HepG2 (cell line): ENCODE results near the gene KLHL33. TPM values are rescaled to one million over a fixed set of nuclear protein-coding genes. Genes with fewer than 3 reads are reported as not detected.

Experiments
- CBX1 ChIP-seq: IDR thresholded peaks from one replicate; pipeline ENCODE4 v1.6.1; 2016; ENCODE audit warnings: antibody characterized with exemption, low read depth
- CEBPB ChIP-seq: IDR thresholded peaks from 2 replicates; pipeline ENCODE4 v1.6.1; 2011; ENCODE audit warnings: low read depth, low read length, improper control_type of control experiment, borderline replicate concordance
- HCFC1 ChIP-seq: fragments of 150-350 bp; IDR thresholded peaks from 2 replicates; pipeline ENCODE4 v1.6.1; 2014; ENCODE audit warnings: low read depth, low read length
- KDM5B ChIP-seq: sonication (generic); formaldehyde crosslinking; IDR thresholded peaks from 2 replicates; pipeline ENCODE4 v1.4.0; 2020; ENCODE audit warnings: missing genetic modification reagents, mild to moderate bottlenecking, borderline replicate concordance
- KLF13 ChIP-seq: sonication (generic); formaldehyde crosslinking; IDR thresholded peaks from 2 replicates; pipeline ENCODE4 v1.4.0; 2020; ENCODE audit warnings: mild to moderate bottlenecking, missing genetic modification reagents
- RCOR2 ChIP-seq: IDR thresholded peaks from 2 replicates; pipeline ENCODE4 v1.6.1; 2016; ENCODE audit warnings: missing biosample characterization, missing genetic modification reagents
- REXO4 ChIP-seq: sonication (generic); formaldehyde crosslinking; IDR thresholded peaks from 2 replicates; pipeline ENCODE4 v1.8.0; 2022; ENCODE audit warnings: missing genetic modification reagents, mild to moderate bottlenecking, borderline replicate concordance
- SNAPC2 ChIP-seq: sonication (generic); formaldehyde crosslinking; IDR thresholded peaks from 2 replicates; pipeline ENCODE4 v1.8.1; 2022; ENCODE audit warnings: mild to moderate bottlenecking, missing genetic modification reagents
- SPEN ChIP-seq: sonication (generic); formaldehyde crosslinking; IDR thresholded peaks from 2 replicates; pipeline ENCODE4 v1.5.1; 2020; ENCODE audit warnings: low read depth, mild to moderate bottlenecking, missing genetic modification reagents
- YEATS2 ChIP-seq: sonication (generic); formaldehyde crosslinking; IDR thresholded peaks from 2 replicates; pipeline ENCODE4 v1.4.0; 2020; ENCODE audit warnings: missing genetic modification reagents, borderline replicate concordance
- ZBTB7B ChIP-seq: sonication (generic); formaldehyde crosslinking; IDR thresholded peaks from 2 replicates; pipeline ENCODE4 v1.4.0; 2020; ENCODE audit warnings: missing genetic modification reagents
- ZKSCAN5 ChIP-seq: sonication (generic); formaldehyde crosslinking; IDR thresholded peaks from 2 replicates; pipeline ENCODE4 v1.5.1; 2020; ENCODE audit warnings: mild to moderate bottlenecking, missing genetic modification reagents
- ZNF337 ChIP-seq: sonication (generic); formaldehyde crosslinking; IDR thresholded peaks from 2 replicates; pipeline ENCODE4 v1.5.1; 2020; ENCODE audit warnings: missing genetic modification reagents, low read depth, mild to moderate bottlenecking, borderline replicate concordance
- ZNF451 ChIP-seq: sonication (generic); formaldehyde crosslinking; IDR thresholded peaks from 2 replicates; pipeline ENCODE4 v1.5.0; 2020; ENCODE audit warnings: mild to moderate bottlenecking, missing genetic modification reagents
- ZNF501 ChIP-seq: sonication (generic); formaldehyde crosslinking; IDR thresholded peaks from 2 replicates; pipeline ENCODE4 v1.5.1; 2020; ENCODE audit warnings: mild to moderate bottlenecking, moderate library complexity, missing genetic modification reagents
- ZNF547 ChIP-seq: sonication (generic); formaldehyde crosslinking; IDR thresholded peaks from 2 replicates; pipeline ENCODE4 v1.5.1; 2020; ENCODE audit warnings: mild to moderate bottlenecking, missing genetic modification reagents
- ZSCAN12 ChIP-seq: sonication (generic); formaldehyde crosslinking; IDR thresholded peaks from 2 replicates; pipeline ENCODE4 v1.9.0; 2021; ENCODE audit warnings: mild to moderate bottlenecking, missing genetic modification reagents
- polyA plus RNA-seq, 8 experiments: library from polyadenylated mRNA; depleted of rRNA in 3 of 8; stranded (reverse) in 7 of 8; unstranded in 1 of 8; fragments of >200 nt; fragmentation: Illumina TruSeq in 4 of 8; extraction: Trizol in 4 of 8; gene quantifications; 2 replicates each; pipeline versions ENCODE4 v1.2.1 to v1.2.3, GENCODE V29; 2011 to 2016; ENCODE audit warnings: low read depth in 4 of 8, missing spikeins in 1 of 8, mixed read lengths in 1 of 8; ENCODE audit not compliant: insufficient read depth in 1 of 8
- total RNA-seq, 5 experiments: library from RNA; depleted of rRNA; stranded (reverse); fragments of >200 nt; fragmentation: Illumina TruSeq; extraction: Trizol; gene quantifications; 2 replicates each; pipeline ENCODE4 v1.2.3, GENCODE V29; 2016; ENCODE audit warnings: low read depth in 1 of 5
- TF ChIP-seq, protein P1 (sequence below): sonication (generic); formaldehyde crosslinking; IDR thresholded peaks from 2 replicates; pipeline ENCODE4; 2020; ENCODE audit warnings: missing genetic modification reagents, mild to moderate bottlenecking, borderline replicate concordance
- TF ChIP-seq, protein P2 (sequence below): sonication (generic); formaldehyde crosslinking; IDR thresholded peaks from 2 replicates; pipeline ENCODE4 v1.4.0; 2020; ENCODE audit warnings: missing genetic modification reagents; ENCODE audit errors: not compliant biosample characterization
- TF ChIP-seq, protein P3 (sequence below): sonication (generic); formaldehyde crosslinking; IDR thresholded peaks from 2 replicates; pipeline ENCODE4 v1.5.0; 2020; ENCODE audit warnings: mild to moderate bottlenecking, missing genetic modification reagents, borderline replicate concordance
- TF ChIP-seq, protein P4 (sequence below): sonication (generic); formaldehyde crosslinking; IDR thresholded peaks from 2 replicates; pipeline ENCODE4 v1.5.0; 2020; ENCODE audit warnings: mild to moderate bottlenecking, missing genetic modification reagents, borderline replicate concordance

Gene KLHL33
- total and polyA plus RNA-seq, 2 of the 13 experiments (the other 11 are each of a cell fraction or from before 2014, with no cell fraction given) = not detected

DNA sequence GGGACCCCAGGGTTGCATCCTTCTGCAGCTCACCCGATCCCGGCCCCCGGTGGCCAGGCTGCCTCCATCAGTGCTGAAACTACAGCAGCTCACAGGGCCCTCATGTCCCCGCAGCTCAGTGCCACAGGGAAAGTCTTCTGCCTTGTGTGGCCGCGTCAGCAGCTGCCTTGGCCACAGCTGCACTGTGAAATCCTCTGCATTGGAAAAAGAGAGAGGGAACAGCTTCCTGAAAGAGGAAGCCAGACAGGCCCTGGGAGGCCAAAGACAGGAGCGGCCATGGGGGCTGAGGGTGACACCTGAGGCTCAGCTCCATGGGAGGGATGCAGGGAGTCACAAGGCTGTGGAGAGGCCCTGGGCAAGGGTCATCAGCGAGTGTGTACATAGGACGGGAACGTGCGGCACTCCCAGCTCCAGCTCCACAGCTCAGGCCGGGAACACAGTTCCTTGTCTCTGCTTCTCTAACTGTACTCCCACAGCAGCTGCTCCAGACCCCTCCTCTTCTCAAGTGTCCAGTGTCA lies 59.8 kb downstream of the KLHL33 start (continued):
- TF ChIP-seq REXO4 (CRISPR knock-in tag) = no peak
- TF ChIP-seq RCOR2 (CRISPR knock-in tag) = peak; percentile 41; the same call in 1 of the 2 replicates
- TF ChIP-seq, protein P1, sequence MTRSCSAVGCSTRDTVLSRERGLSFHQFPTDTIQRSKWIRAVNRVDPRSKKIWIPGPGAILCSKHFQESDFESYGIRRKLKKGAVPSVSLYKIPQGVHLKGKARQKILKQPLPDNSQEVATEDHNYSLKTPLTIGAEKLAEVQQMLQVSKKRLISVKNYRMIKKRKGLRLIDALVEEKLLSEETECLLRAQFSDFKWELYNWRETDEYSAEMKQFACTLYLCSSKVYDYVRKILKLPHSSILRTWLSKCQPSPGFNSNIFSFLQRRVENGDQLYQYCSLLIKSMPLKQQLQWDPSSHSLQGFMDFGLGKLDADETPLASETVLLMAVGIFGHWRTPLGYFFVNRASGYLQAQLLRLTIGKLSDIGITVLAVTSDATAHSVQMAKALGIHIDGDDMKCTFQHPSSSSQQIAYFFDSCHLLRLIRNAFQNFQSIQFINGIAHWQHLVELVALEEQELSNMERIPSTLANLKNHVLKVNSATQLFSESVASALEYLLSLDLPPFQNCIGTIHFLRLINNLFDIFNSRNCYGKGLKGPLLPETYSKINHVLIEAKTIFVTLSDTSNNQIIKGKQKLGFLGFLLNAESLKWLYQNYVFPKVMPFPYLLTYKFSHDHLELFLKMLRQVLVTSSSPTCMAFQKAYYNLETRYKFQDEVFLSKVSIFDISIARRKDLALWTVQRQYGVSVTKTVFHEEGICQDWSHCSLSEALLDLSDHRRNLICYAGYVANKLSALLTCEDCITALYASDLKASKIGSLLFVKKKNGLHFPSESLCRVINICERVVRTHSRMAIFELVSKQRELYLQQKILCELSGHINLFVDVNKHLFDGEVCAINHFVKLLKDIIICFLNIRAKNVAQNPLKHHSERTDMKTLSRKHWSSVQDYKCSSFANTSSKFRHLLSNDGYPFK (CRISPR knock-in tag) = no peak; the same call in 1 of the 2 replicates
- no peak for TF ChIP-seq KLF13 (CRISPR knock-in tag)
- TF ChIP-seq SNAPC2 (CRISPR knock-in tag) = no peak
- TF ChIP-seq ZNF501 = peak; percentile 51
- TF ChIP-seq, protein P2, sequence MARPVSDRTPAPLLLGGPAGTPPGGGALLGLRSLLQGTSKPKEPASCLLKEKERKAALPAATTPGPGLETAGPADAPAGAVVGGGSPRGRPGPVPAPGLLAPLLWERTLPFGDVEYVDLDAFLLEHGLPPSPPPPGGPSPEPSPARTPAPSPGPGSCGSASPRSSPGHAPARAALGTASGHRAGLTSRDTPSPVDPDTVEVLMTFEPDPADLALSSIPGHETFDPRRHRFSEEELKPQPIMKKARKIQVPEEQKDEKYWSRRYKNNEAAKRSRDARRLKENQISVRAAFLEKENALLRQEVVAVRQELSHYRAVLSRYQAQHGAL = no peak
- peak; percentile 45; the same call in 1 of the 2 replicates for TF ChIP-seq YEATS2 (CRISPR knock-in tag)
- TF ChIP-seq CBX1 = peak; percentile 73
- TF ChIP-seq, protein P3, sequence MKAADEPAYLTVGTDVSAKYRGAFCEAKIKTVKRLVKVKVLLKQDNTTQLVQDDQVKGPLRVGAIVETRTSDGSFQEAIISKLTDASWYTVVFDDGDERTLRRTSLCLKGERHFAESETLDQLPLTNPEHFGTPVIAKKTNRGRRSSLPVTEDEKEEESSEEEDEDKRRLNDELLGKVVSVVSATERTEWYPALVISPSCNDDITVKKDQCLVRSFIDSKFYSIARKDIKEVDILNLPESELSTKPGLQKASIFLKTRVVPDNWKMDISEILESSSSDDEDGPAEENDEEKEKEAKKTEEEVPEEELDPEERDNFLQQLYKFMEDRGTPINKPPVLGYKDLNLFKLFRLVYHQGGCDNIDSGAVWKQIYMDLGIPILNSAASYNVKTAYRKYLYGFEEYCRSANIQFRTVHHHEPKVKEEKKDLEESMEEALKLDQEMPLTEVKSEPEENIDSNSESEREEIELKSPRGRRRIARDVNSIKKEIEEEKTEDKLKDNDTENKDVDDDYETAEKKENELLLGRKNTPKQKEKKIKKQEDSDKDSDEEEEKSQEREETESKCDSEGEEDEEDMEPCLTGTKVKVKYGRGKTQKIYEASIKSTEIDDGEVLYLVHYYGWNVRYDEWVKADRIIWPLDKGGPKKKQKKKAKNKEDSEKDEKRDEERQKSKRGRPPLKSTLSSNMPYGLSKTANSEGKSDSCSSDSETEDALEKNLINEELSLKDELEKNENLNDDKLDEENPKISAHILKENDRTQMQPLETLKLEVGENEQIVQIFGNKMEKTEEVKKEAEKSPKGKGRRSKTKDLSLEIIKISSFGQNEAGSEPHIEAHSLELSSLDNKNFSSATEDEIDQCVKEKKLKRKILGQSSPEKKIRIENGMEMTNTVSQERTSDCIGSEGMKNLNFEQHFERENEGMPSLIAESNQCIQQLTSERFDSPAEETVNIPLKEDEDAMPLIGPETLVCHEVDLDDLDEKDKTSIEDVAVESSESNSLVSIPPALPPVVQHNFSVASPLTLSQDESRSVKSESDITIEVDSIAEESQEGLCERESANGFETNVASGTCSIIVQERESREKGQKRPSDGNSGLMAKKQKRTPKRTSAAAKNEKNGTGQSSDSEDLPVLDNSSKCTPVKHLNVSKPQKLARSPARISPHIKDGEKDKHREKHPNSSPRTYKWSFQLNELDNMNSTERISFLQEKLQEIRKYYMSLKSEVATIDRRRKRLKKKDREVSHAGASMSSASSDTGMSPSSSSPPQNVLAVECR (CRISPR knock-in tag) = peak; percentile 63
- TF ChIP-seq ZNF337 (CRISPR knock-in tag) = peak; percentile 78; the same call in 1 of the 2 replicates
- 0 out of 2 replicates have a peak, but pooled peaks have one; percentile 44 for TF ChIP-seq ZNF451
- TF ChIP-seq KDM5B = no peak; the same call in 1 of the 2 replicates
- TF ChIP-seq CEBPB = no peak
- TF ChIP-seq ZNF547 (CRISPR knock-in tag) = peak; percentile 76
- TF ChIP-seq HCFC1 = no peak
- peak; percentile 66 for TF ChIP-seq SPEN
- TF ChIP-seq, protein P4, sequence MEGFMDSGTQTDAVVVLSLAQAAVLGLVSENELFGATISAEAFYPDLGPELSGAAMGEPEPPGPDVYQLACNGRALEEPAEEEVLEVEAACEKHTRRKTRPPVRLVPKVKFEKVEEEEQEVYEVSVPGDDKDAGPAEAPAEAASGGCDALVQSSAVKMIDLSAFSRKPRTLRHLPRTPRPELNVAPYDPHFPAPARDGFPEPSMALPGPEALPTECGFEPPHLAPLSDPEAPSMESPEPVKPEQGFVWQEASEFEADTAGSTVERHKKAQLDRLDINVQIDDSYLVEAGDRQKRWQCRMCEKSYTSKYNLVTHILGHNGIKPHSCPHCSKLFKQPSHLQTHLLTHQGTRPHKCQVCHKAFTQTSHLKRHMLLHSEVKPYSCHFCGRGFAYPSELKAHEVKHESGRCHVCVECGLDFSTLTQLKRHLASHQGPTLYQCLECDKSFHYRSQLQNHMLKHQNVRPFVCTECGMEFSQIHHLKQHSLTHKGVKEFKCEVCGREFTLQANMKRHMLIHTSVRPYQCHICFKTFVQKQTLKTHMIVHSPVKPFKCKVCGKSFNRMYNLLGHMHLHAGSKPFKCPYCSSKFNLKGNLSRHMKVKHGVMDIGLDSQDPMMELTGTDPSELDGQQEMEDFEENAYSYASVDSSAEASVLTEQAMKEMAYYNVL = no peak
- no peak for TF ChIP-seq ZSCAN12 (CRISPR knock-in tag)
- no peak for TF ChIP-seq ZKSCAN5 (CRISPR knock-in tag)
- TF ChIP-seq ZBTB7B = 0 out of 2 replicates have a peak, but pooled peaks have one; percentile 38
